ENCODE results near the gene ARHGAP8.

The ARHGAP8 gene

GRCh38 chr22:44861245-44861644 lies 108.9 kb downstream of the ARHGAP8 start:
- Histone ChIP-seq H3K9me3 (ENCODE audit: control insufficient read depth, low read length) (no peaks in the 10 kb centered on the region), H3K27ac (ENCODE audit: low read depth, low read length, severe bottlenecking) (no peak overlapping the region), H3K4me1 (ENCODE audit: control insufficient read depth, insufficient read depth, low read length, poor library complexity, severe bottlenecking) (no peaks in the 10 kb centered on the region), H3K4me3 (ENCODE audit: extremely low read depth, insufficient read depth, low read length, poor library complexity, severe bottlenecking) (no peak overlapping the region), H3K36me3 (ENCODE audit: control insufficient read depth, insufficient read depth, low read length) (no peaks in the 10 kb centered on the region)
- WGBS, 2 experiments (ENCODE audit: insufficient coverage in 2 of 2) = 93 to 100% methylated on average over 3 to 5 of the region's 7 CpGs

DNA sequence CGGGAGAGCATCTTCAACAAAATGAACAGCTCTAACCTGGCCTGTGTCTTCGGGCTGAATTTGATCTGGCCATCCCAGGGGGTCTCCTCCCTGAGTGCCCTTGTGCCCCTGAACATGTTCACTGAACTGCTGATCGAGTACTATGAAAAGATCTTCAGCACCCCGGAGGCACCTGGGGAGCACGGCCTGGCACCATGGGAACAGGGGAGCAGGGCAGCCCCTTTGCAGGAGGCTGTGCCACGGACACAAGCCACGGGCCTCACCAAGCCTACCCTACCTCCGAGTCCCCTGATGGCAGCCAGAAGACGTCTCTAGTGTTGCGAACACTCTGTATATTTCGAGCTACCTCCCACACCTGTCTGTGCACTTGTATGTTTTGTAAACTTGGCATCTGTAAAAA lies 109.9 kb downstream of the ARHGAP8 start:
- Histone ChIP-seq H3K9me3 (ENCODE audit: control insufficient read depth, low read length) (no peaks in the 10 kb centered on the region), H3K36me3 (ENCODE audit: control insufficient read depth, insufficient read depth, low read length) (no peaks in the 10 kb centered on the region), H3K4me1 (ENCODE audit: control insufficient read depth, insufficient read depth, low read length, poor library complexity, severe bottlenecking) (no peaks in the 10 kb centered on the region), H3K4me3 (ENCODE audit: extremely low read depth, insufficient read depth, low read length, poor library complexity, severe bottlenecking) (no peak overlapping the region), H3K27ac (ENCODE audit: low read depth, low read length, severe bottlenecking) (no peak overlapping the region)
- WGBS, 2 experiments (ENCODE audit: insufficient coverage in 2 of 2) = 93 to 96% methylated on average over 8 to 11 of the region's 11 CpGs

DNA sequence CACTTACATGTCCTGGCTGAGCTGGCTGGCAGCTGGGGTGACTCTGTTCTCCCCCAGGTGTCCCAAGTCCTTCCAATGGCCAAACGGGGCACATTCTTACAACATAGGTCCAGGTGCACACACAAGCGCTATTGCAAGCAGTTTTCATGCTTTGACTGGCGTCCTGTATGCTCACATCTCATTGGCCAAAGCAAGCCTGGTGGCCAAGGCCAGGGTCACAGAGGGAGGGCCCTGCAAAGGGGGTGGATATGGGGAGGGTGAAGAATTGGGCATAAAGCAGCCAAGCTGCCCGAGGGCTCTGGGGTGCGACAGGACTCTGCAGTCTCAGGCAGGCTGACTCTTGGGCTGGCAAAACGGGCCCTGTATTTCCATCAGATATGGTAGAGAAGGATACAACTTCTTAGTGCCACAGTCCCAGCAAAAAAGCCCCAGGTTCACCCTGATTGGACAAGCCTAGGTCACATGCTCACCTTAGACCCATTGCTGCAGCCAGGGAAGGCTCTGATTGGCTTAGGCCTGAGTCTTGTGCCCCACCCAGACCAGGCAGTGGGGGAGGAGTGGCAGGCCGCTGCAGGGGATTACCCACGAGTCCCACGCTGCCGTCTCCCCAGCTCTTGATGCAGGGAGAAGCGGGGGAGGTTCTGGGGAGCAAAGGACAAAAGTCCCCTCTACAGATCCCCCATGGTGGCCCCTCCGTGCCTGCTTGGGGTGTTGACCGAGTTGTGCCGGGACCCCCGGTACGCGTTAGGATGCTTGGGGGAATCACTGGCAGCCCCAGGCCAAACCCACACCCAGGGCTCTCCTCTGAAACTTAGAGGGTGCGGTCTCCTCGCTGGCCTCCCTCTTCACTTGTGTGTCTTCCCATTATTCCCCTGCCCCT lies 110.8 kb downstream of the ARHGAP8 start:
- H3K36me3 ChIP-seq (ENCODE audit: control insufficient read depth, insufficient read depth, low read length) = no peaks in the 10 kb centered on the region
- 93 to 96% methylated on average over 16 to 18 of the region's 19 CpGs for WGBS, 2 experiments (ENCODE audit: insufficient coverage in 2 of 2)
- H3K9me3 ChIP-seq (ENCODE audit: control insufficient read depth, low read length) = no peaks in the 10 kb centered on the region
- H3K4me3 ChIP-seq (ENCODE audit: extremely low read depth, insufficient read depth, low read length, poor library complexity, severe bottlenecking) = no peak overlapping the region
- no peak overlapping the region for H3K27ac ChIP-seq (ENCODE audit: low read depth, low read length, severe bottlenecking)
- H3K4me1 ChIP-seq (ENCODE audit: control insufficient read depth, insufficient read depth, low read length, poor library complexity, severe bottlenecking) = no peaks in the 10 kb centered on the region

GRCh38 chr22:44865193-44866057 lies 113.0 kb downstream of the ARHGAP8 start:
- no peak overlapping the region for H3K27ac ChIP-seq (ENCODE audit: low read depth, low read length, severe bottlenecking)
- H3K4me1 ChIP-seq (ENCODE audit: control insufficient read depth, insufficient read depth, low read length, poor library complexity, severe bottlenecking) = peaks cover 4% of the 10 kb centered on the region
- 89 to 91% methylated on average over 31 of the region's 31 CpGs for WGBS, 2 experiments (ENCODE audit: insufficient coverage in 2 of 2)
- no peaks in the 10 kb centered on the region for H3K36me3 ChIP-seq (ENCODE audit: control insufficient read depth, insufficient read depth, low read length)
- no peak overlapping the region for H3K4me3 ChIP-seq (ENCODE audit: extremely low read depth, insufficient read depth, low read length, poor library complexity, severe bottlenecking)
- no peaks in the 10 kb centered on the region for H3K9me3 ChIP-seq (ENCODE audit: control insufficient read depth, low read length)

- 89 to 100% methylated on average over 6 to 7 of the region's 7 CpGs for WGBS, 2 experiments (ENCODE audit: insufficient coverage in 2 of 2)
Measured at GRCh38 chr22:44869196-44869595, 116.8 kb downstream of the ARHGAP8 start.

GRCh38 chr22:44870021-44870420 lies 117.6 kb downstream of the ARHGAP8 start:
- peaks cover 4% of the 10 kb centered on the region for H3K4me1 ChIP-seq (ENCODE audit: control insufficient read depth, insufficient read depth, low read length, poor library complexity, severe bottlenecking)
- 74 to 81% methylated on average over 3 to 5 of the region's 5 CpGs for WGBS, 2 experiments (ENCODE audit: insufficient coverage in 2 of 2)
- H3K9me3 ChIP-seq (ENCODE audit: control insufficient read depth, low read length) = peaks cover 10% of the 10 kb centered on the region
- H3K4me3 ChIP-seq (ENCODE audit: extremely low read depth, insufficient read depth, low read length, poor library complexity, severe bottlenecking) = no peak overlapping the region
- H3K27ac ChIP-seq (ENCODE audit: low read depth, low read length, severe bottlenecking) = peak overlapping the region; percentile 39
- no peaks in the 10 kb centered on the region for H3K36me3 ChIP-seq (ENCODE audit: control insufficient read depth, insufficient read depth, low read length)

More at GRCh38 chr22:44869196-44869595, 116.8 kb downstream of the ARHGAP8 start:
- no peak overlapping the region for H3K4me3 ChIP-seq (ENCODE audit: extremely low read depth, insufficient read depth, low read length, poor library complexity, severe bottlenecking)
- peaks cover 10% of the 10 kb centered on the region for H3K9me3 ChIP-seq (ENCODE audit: control insufficient read depth, low read length)
- no peaks in the 10 kb centered on the region for H3K36me3 ChIP-seq (ENCODE audit: control insufficient read depth, insufficient read depth, low read length)
- peaks cover 4% of the 10 kb centered on the region for H3K4me1 ChIP-seq (ENCODE audit: control insufficient read depth, insufficient read depth, low read length, poor library complexity, severe bottlenecking)
- H3K27ac ChIP-seq (ENCODE audit: low read depth, low read length, severe bottlenecking) = no peak overlapping the region

GRCh38 chr22:44871782-44872181 lies 119.4 kb downstream of the ARHGAP8 start:
- Histone ChIP-seq H3K4me3 (ENCODE audit: extremely low read depth, insufficient read depth, low read length, poor library complexity, severe bottlenecking) (no peak overlapping the region), H3K4me1 (ENCODE audit: control insufficient read depth, insufficient read depth, low read length, poor library complexity, severe bottlenecking) (peaks cover 4% of the 10 kb centered on the region), H3K36me3 (ENCODE audit: control insufficient read depth, insufficient read depth, low read length) (no peaks in the 10 kb centered on the region), H3K27ac (ENCODE audit: low read depth, low read length, severe bottlenecking) (no peak overlapping the region), H3K9me3 (ENCODE audit: control insufficient read depth, low read length) (peaks cover 14% of the 10 kb centered on the region)
- 90 to 92% methylated on average over 2 to 3 of the region's 3 CpGs for WGBS, 2 experiments (ENCODE audit: insufficient coverage in 2 of 2)

DNA sequence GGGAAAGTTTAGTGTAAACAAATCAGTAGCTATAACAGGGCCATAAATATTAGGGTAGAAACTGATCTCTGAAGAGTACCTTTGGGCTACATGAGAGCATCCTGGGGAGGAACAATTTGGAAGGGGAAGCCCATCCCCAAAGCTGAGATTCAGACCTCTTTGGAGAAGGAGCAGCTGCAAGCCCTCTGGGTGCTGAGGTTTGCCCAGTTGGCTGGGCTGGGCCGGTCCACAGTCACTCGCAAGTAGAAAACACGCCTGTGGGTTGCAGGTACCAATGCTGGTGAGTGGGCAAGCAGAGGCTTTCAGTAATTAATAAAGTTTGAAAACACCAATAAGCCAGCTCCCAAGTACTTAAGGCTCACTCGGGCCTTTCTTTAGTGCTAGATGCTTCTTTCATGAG lies 124.5 kb downstream of the ARHGAP8 start:
- H3K4me1 ChIP-seq (ENCODE audit: control insufficient read depth, insufficient read depth, low read length, poor library complexity, severe bottlenecking) = no peaks in the 10 kb centered on the region
- no peak overlapping the region for H3K4me3 ChIP-seq (ENCODE audit: extremely low read depth, insufficient read depth, low read length, poor library complexity, severe bottlenecking)
- no peak overlapping the region for H3K27ac ChIP-seq (ENCODE audit: low read depth, low read length, severe bottlenecking)
- WGBS, 2 experiments (ENCODE audit: insufficient coverage in 2 of 2) = 96% methylated on average over 4 of the region's 4 CpGs
- H3K9me3 ChIP-seq (ENCODE audit: control insufficient read depth, low read length) = peaks cover 10% of the 10 kb centered on the region
- peaks cover 7% of the 10 kb centered on the region for H3K36me3 ChIP-seq (ENCODE audit: control insufficient read depth, insufficient read depth, low read length)

DNA sequence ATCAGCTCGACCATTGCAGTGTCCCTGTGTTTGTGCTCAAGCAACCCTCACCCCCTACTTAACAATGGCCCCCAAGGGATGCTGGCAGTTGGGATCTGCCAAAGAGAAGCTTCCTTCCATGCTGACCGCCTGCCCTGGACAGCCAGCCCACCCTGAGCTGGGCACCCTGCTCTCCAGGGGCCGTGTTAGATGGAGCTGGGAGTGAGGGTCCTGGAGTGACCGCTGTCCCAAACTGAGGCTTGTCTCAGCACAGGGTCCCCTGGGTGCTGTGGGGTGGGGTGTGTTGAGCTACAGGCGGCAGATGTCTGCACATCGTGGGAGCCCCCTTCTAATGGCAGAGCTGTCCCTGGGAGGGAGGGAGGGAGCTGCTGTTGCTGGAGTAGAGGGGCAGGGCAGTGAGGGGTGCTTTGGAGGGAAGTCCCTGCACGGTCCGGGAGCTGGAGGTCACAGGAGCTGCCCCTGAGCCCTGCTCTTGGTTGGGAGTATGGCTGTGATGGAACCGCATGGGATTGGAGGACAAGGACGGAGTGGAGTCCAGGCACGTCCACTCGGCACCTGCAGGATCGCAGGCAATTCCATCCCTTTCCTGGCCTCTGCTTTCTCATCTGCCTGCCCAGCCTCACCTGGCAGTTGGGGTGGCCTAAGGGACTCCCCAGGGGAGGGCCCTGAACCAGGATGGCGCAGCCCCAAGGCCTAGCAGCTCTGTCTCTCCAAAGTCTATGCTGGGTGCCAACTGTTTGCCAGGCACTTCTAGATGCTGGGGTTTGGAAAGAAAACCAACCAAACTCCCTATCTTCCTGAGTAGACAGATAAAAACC lies 126.3 kb downstream of the ARHGAP8 start:
- Histone ChIP-seq H3K4me1 (ENCODE audit: control insufficient read depth, insufficient read depth, low read length, poor library complexity, severe bottlenecking) (no peaks in the 10 kb centered on the region), H3K9me3 (ENCODE audit: control insufficient read depth, low read length) (peaks cover 9% of the 10 kb centered on the region), H3K4me3 (ENCODE audit: extremely low read depth, insufficient read depth, low read length, poor library complexity, severe bottlenecking) (no peak overlapping the region), H3K27ac (ENCODE audit: low read depth, low read length, severe bottlenecking) (no peak overlapping the region), H3K36me3 (ENCODE audit: control insufficient read depth, insufficient read depth, low read length) (peaks cover 12% of the 10 kb centered on the region)
- WGBS, 2 experiments (ENCODE audit: insufficient coverage in 2 of 2) = 90 to 95% methylated on average over 8 to 12 of the region's 14 CpGs

DNA sequence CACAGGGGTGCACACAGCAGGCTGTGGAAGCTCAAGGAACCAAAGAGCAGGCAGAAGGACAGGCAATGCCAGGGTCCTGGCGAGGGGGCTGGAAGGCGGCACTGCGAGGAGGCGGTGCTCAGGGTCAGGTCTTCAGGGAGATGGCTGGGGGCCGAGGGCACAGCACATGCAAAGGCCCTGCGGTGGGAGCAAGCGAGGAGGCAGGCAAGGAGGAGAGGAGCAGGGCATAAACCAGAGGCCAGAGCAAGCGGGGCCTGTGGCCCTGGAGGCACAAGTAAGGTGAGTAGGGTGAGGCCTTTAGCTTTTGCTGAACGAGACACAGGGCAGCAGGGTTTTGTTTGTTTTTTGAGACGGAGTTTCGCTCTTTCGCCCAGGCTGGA lies 126.9 kb downstream of the ARHGAP8 start:
- H3K27ac ChIP-seq (ENCODE audit: low read depth, low read length, severe bottlenecking) = no peak overlapping the region
- no peak overlapping the region for H3K4me3 ChIP-seq (ENCODE audit: extremely low read depth, insufficient read depth, low read length, poor library complexity, severe bottlenecking)
- no peaks in the 10 kb centered on the region for H3K4me1 ChIP-seq (ENCODE audit: control insufficient read depth, insufficient read depth, low read length, poor library complexity, severe bottlenecking)
- H3K9me3 ChIP-seq (ENCODE audit: control insufficient read depth, low read length) = peaks cover 9% of the 10 kb centered on the region
- WGBS, 2 experiments (ENCODE audit: insufficient coverage in 2 of 2) = 90 to 95% methylated on average over 12 of the region's 12 CpGs
- H3K36me3 ChIP-seq (ENCODE audit: control insufficient read depth, insufficient read depth, low read length) = peaks cover 12% of the 10 kb centered on the region
